Glutamatergic neuron (in vitro differentiated cells): Measurements from ENCODE around the gene CHN2. TPM values are rescaled to one million over a fixed set of nuclear protein-coding genes. Genes with fewer than 3 reads are reported as not detected.
A peak's percentile ranks its signal among the peaks of the same experiment; 100 is the strongest.

Experiments
- DNase-seq: peaks from one replicate; pipeline ENCODE4 v3.0.0; 2022
- H3K27ac Mint-ChIP-seq: one replicate; pipeline ENCODE4 v1.8.0; 2020; ENCODE audit warnings: mild to moderate bottlenecking, mixed read lengths, inconsistent platforms; ENCODE audit not compliant: unreplicated experiment
- H3K27me3 Mint-ChIP-seq: one replicate; pipeline ENCODE4 v1.8.0; 2020; ENCODE audit warnings: mild to moderate bottlenecking, moderate library complexity, mixed read lengths, inconsistent platforms; ENCODE audit not compliant: unreplicated experiment
- H3K36me3 Mint-ChIP-seq: one replicate; pipeline ENCODE4 v1.8.0; 2020; ENCODE audit warnings: mild to moderate bottlenecking, mixed read lengths, inconsistent platforms; ENCODE audit not compliant: unreplicated experiment
- H3K4me1 Mint-ChIP-seq: one replicate; pipeline ENCODE4 v1.8.0; 2020; ENCODE audit warnings: mild to moderate bottlenecking, low read depth, mixed read lengths, inconsistent platforms; ENCODE audit not compliant: unreplicated experiment
- H3K4me3 Mint-ChIP-seq: one replicate; pipeline ENCODE4 v1.8.0; 2020; ENCODE audit warnings: mild to moderate bottlenecking, mixed read lengths, inconsistent platforms; ENCODE audit not compliant: unreplicated experiment
- H3K9me3 Mint-ChIP-seq: one replicate; pipeline ENCODE4 v1.8.0; 2020; ENCODE audit warnings: mild to moderate bottlenecking, moderate library complexity, mixed read lengths, inconsistent platforms; ENCODE audit not compliant: unreplicated experiment
- total RNA-seq: library from RNA; stranded (reverse); fragmentation: NEBNext Ultra II Directional; extraction: Animal tissue kit (Norgen Biotek cat#: 25700); gene quantifications from one replicate; pipeline ENCODE4 v1.2.1, GENCODE V29; 2021; ENCODE audit not compliant: unreplicated experiment
- TF ChIP-seq, protein P1 (sequence below): fragments of 200-600 bp; sonication (generic); IDR thresholded peaks from one replicate; pipeline ENCODE4 v1.5.0; 2021; ENCODE audit not compliant: partially characterized antibody, unreplicated experiment

The CHN2 gene
- total RNA-seq, 1 donor from 2014 or later, result 63.2 TPM

- peak overlapping the region; percentile 69 for H3K4me3 Mint-ChIP-seq
- peak overlapping the region; percentile 95 for H3K27ac Mint-ChIP-seq
- no peaks in the 10 kb centered on the region for H3K36me3 Mint-ChIP-seq
- DNase-seq, result peak; percentile 63
- peaks cover 43% of the 10 kb centered on the region for H3K4me1 Mint-ChIP-seq
- H3K9me3 Mint-ChIP-seq, result peaks cover 3% of the 10 kb centered on the region
- TF ChIP-seq, protein P1, sequence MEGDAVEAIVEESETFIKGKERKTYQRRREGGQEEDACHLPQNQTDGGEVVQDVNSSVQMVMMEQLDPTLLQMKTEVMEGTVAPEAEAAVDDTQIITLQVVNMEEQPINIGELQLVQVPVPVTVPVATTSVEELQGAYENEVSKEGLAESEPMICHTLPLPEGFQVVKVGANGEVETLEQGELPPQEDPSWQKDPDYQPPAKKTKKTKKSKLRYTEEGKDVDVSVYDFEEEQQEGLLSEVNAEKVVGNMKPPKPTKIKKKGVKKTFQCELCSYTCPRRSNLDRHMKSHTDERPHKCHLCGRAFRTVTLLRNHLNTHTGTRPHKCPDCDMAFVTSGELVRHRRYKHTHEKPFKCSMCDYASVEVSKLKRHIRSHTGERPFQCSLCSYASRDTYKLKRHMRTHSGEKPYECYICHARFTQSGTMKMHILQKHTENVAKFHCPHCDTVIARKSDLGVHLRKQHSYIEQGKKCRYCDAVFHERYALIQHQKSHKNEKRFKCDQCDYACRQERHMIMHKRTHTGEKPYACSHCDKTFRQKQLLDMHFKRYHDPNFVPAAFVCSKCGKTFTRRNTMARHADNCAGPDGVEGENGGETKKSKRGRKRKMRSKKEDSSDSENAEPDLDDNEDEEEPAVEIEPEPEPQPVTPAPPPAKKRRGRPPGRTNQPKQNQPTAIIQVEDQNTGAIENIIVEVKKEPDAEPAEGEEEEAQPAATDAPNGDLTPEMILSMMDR, result no peak
- H3K27me3 Mint-ChIP-seq, result peaks cover 6% of the 10 kb centered on the region
Observed at GRCh38 chr7:29281782-29282541, 87.4 kb downstream of the CHN2 start.

DNA sequence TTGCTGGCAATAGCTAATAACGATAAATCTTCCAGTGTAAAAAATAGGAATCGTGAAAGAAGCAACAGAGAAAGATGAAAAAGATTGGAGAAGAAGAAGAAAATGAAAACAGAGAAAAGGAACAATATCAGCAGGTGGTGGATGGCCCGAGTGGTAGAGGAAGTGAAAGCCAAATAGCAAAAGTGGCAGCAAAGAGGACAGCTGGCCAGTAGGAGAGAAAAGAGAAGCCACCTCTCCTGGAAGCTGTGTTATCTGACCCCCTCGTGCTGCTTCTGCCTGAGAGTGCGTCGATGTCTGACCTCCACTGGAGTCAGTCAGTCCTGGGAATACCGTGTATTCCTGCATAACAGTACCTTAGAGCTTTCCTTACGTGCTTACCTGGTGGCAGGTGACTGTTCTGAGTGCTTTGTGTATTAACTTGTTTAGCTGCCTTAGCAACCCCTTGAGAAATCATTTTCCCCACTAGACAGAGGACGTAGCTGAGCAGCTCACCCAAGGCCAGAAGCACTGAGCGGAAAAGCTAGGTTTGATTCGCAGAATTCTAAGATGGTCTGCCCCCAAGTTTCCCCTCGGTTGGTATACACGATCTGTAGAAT lies 88.3 kb downstream of the CHN2 start:
- Mint-ChIP-seq H3K36me3 (no peaks in the 10 kb centered on the region), H3K4me1 (peaks cover 43% of the 10 kb centered on the region), H3K9me3 (peaks cover 3% of the 10 kb centered on the region), H3K27ac (peak overlapping the region; percentile 79), H3K4me3 (peak overlapping the region; percentile 8), H3K27me3 (peaks cover 2% of the 10 kb centered on the region)
- DNase-seq, result no peak
- TF ChIP-seq, protein P1, result no peak

DNA sequence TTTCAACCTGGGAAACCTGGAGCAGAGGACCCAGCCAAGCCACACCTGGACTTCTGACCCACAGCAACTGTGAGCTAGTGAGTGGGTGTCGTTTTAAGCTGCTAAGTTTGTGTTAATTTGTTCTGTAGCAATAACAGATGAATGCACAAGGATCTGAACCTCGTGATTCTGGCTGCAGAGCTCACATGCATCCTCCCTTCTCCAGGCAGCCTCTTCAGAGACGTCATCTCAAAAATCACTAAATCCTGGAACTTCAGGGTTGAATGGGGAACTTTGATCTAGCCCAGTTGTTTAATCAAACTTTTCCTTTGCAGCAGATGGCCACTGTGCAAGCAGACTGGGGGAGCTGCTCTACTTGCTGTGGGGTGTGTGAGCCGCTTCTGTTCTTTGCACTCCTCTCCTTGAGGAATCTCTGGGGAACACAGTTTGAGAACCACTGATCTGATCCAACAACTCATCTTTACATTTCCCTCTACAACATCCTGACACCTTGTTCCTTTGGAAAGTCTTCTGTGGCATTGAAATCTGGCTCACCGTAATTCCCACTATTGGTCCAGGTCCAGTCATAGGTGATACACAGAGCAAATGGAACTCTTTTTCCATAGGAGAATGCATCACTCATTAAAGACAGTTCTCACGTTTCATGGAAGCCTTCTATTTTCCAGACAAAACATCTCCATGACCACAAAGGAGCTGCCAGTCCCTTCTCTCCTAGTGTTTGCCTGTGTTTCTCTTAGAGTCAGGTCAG lies 90.3 kb downstream of the CHN2 start:
- no peaks in the 10 kb centered on the region for H3K36me3 Mint-ChIP-seq
- H3K27me3 Mint-ChIP-seq, result peaks cover 11% of the 10 kb centered on the region
- peaks cover 7% of the 10 kb centered on the region for H3K9me3 Mint-ChIP-seq
- peaks cover 49% of the 10 kb centered on the region for H3K4me1 Mint-ChIP-seq
- no peak for DNase-seq
- no peak overlapping the region for H3K4me3 Mint-ChIP-seq
- H3K27ac Mint-ChIP-seq, result peak overlapping the region; percentile 35
- TF ChIP-seq, protein P1, result no peak

GRCh38 chr7:29285444-29285793 lies 90.8 kb downstream of the CHN2 start:
- TF ChIP-seq, protein P1, result no peak
- DNase-seq, result no peak
- Mint-ChIP-seq H3K27ac (peak overlapping the region; percentile 35), H3K9me3 (peaks cover 7% of the 10 kb centered on the region), H3K4me3 (no peak overlapping the region), H3K4me1 (peaks cover 55% of the 10 kb centered on the region), H3K36me3 (no peaks in the 10 kb centered on the region), H3K27me3 (peaks cover 10% of the 10 kb centered on the region)
